A549 (cell line): ENCODE data around the gene MARF1.

ENCODE experiments used
- CTCF ChIP-seq: fragments of >200 bp; sonication (Bioruptor Twin); formaldehyde crosslinking; IDR thresholded peaks from 3 replicates; pipeline ENCODE4 v1.5.1; 2016
- HMGXB4 ChIP-seq: fragments of 250-450 bp; sonication (Bioruptor Pico); IDR thresholded peaks from 2 replicates; pipeline ENCODE4 v1.5.0; 2021; ENCODE audit warnings: mild to moderate bottlenecking, moderate library complexity, borderline replicate concordance
- JUNB ChIP-seq: fragments of >200 bp; sonication (Bioruptor Twin); formaldehyde crosslinking; IDR thresholded peaks from 2 replicates; pipeline ENCODE4 v1.6.1; 2016
- MYC ChIP-seq: IDR thresholded peaks from 2 replicates; pipeline ENCODE4 v1.6.1; 2012; ENCODE audit warnings: mild to moderate bottlenecking, inconsistent platforms, low read length, improper control_type of control experiment, borderline replicate concordance
- POLR2A ChIP-seq: IDR thresholded peaks from 2 replicates; pipeline ENCODE4 v1.6.1; 2012; ENCODE audit warnings: mild to moderate bottlenecking, low read length
- POLR2AphosphoS2 ChIP-seq: conservative IDR thresholded peaks from 2 replicates; pipeline ENCODE4 v1.6.1; 2012; ENCODE audit warnings: low read length, improper control_type of control experiment, inconsistent platforms
- RCOR1 ChIP-seq: fragments of 150-350 bp; IDR thresholded peaks from 2 replicates; pipeline ENCODE4 v1.6.1; 2014; ENCODE audit warnings: antibody characterized with exemption, low read length, low read depth

GRCh38 chr16:15609286-15609649 lies 33.7 kb downstream of the MARF1 start:
- TF ChIP-seq CTCF (no peak), MYC (no peak), RCOR1 (no peak), HMGXB4 (CRISPR knock-in tag) (no peak), JUNB (no peak), POLR2AphosphoS2 (no peak), POLR2A (no peak)
